Muscle layer of colon (tissue), 2 donors: Measurements from ENCODE around the gene KRTAP4-12.
"Not testable (repeated sequence)": the region's sequence is repeated elsewhere in the genome, so short reads cannot be mapped to it uniquely, and the experiment has no call there.

Experiments used
- H3K27ac ChIP-seq: one replicate; pipeline ENCODE4 v1.7.0; 2013; ENCODE audit warnings: low read depth, mild to moderate bottlenecking, low read length, moderate library complexity
- H3K27me3 ChIP-seq, 2 donors: one replicate each; pipeline ENCODE4 v1.7.0; 2013; ENCODE audit warnings: low read length in 2 of 2, mild to moderate bottlenecking in 2 of 2; ENCODE audit not compliant: insufficient read depth in 2 of 2, control insufficient read depth in 1 of 2
- H3K36me3 ChIP-seq: one replicate; pipeline ENCODE4 v1.7.0; 2013; ENCODE audit warnings: mild to moderate bottlenecking, low read length; ENCODE audit not compliant: insufficient read depth
- H3K4me1 ChIP-seq: one replicate; pipeline ENCODE4 v1.7.0; 2013; ENCODE audit warnings: mild to moderate bottlenecking, low read length; ENCODE audit not compliant: insufficient read depth
- H3K4me3 ChIP-seq, 2 donors: one replicate each; pipeline ENCODE4 v1.7.0; 2013; ENCODE audit warnings: low read length in 2 of 2, low read depth in 1 of 2, mild to moderate bottlenecking in 1 of 2, moderate library complexity in 1 of 2
- H3K9ac ChIP-seq: one replicate; pipeline ENCODE4 v1.7.0; 2013; ENCODE audit warnings: low read length
- H3K9me3 ChIP-seq: one replicate; pipeline ENCODE4 v1.7.0; 2013; ENCODE audit warnings: mild to moderate bottlenecking, low read length
- donor health status: abdominal sarcoma.
- donor health status: Adenocarcinoma of cecum.

KRTAP4-12 gene

GRCh38 chr17:41104386-41105038, 19.5 kb downstream of the KRTAP4-12 start:
- not testable (repeated sequence) for H3K4me3 ChIP-seq, H3K36me3 ChIP-seq, H3K27ac ChIP-seq, H3K27me3 ChIP-seq, H3K4me1 ChIP-seq, H3K9ac ChIP-seq, H3K9me3 ChIP-seq

- no peaks in the 10 kb centered on the region for H3K27me3 ChIP-seq
- H3K9ac ChIP-seq, result no peak overlapping the region
- no peaks in the 10 kb centered on the region for H3K36me3 ChIP-seq
- H3K9me3 ChIP-seq, result no peaks in the 10 kb centered on the region
- H3K27ac ChIP-seq, result no peak overlapping the region
- H3K4me3 ChIP-seq, result no peak overlapping the region
- H3K4me1 ChIP-seq, result no peaks in the 10 kb centered on the region
Observed at GRCh38 chr17:41103896-41104295, 20.1 kb downstream of the KRTAP4-12 start.

- H3K27me3 ChIP-seq, result no peaks in the 10 kb centered on the region
- H3K4me3 ChIP-seq, result no peak within 1 kb of the TSS
- H3K4me1 ChIP-seq, result no peaks in the 10 kb centered on the region
- H3K36me3 ChIP-seq, result no peaks in the 10 kb centered on the region
- no peaks in the 10 kb centered on the region for H3K9me3 ChIP-seq
- no peak within 1 kb of the TSS for H3K9ac ChIP-seq
- no peak within 1 kb of the TSS for H3K27ac ChIP-seq
Observed at GRCh38 chr17:41101586-41102259, 22.3 kb downstream of the KRTAP4-12 start, which contains the start of gene KRTAP4-16. KRTAP4-16 (minus strand) TSS chr17:41102209; CDS start chr17:41102209, 0 bp downstream.

- not testable (repeated sequence) for H3K9ac ChIP-seq, H3K27ac ChIP-seq, H3K9me3 ChIP-seq, H3K36me3 ChIP-seq, H3K27me3 ChIP-seq, H3K4me3 ChIP-seq, H3K4me1 ChIP-seq
Observed at GRCh38 chr17:41099682-41100480, 24.1 kb downstream of the KRTAP4-12 start.

GRCh38 chr17:41098481-41098880, 25.5 kb downstream of the KRTAP4-12 start:
- Histone ChIP-seq H3K9ac (no peak overlapping the region), H3K27ac (no peak overlapping the region), H3K9me3 (no peaks in the 10 kb centered on the region), H3K4me3 (no peak overlapping the region), H3K4me1 (no peaks in the 10 kb centered on the region), H3K36me3 (no peaks in the 10 kb centered on the region), H3K27me3 (no peaks in the 10 kb centered on the region)

- Histone ChIP-seq H3K27me3 (no peaks in the 10 kb centered on the region), H3K36me3 (no peaks in the 10 kb centered on the region), H3K4me1 (no peaks in the 10 kb centered on the region), H3K9ac (no peak within 1 kb of the TSS), H3K4me3 (no peak within 1 kb of the TSS), H3K9me3 (no peaks in the 10 kb centered on the region), H3K27ac (no peak within 1 kb of the TSS)
Observed at GRCh38 chr17:41098042-41098441, 25.9 kb downstream of the KRTAP4-12 start, which contains the start of gene KRTAP4-8. KRTAP4-8 (minus strand) TSS chr17:41098142; CDS start chr17:41098084, 58 bp downstream.

- Histone ChIP-seq H3K27ac (no peak overlapping the region), H3K36me3 (no peaks in the 10 kb centered on the region), H3K9ac (no peak overlapping the region), H3K4me3 (no peak overlapping the region), H3K4me1 (no peaks in the 10 kb centered on the region), H3K27me3 (no peaks in the 10 kb centered on the region), H3K9me3 (no peaks in the 10 kb centered on the region)
Observed at GRCh38 chr17:41096055-41096454, 27.9 kb downstream of the KRTAP4-12 start.

GRCh38 chr17:41088760-41089352, 35.1 kb downstream of the KRTAP4-12 start:
- not testable (repeated sequence) for H3K27me3 ChIP-seq, H3K4me3 ChIP-seq, H3K9me3 ChIP-seq, H3K36me3 ChIP-seq, H3K4me1 ChIP-seq, H3K9ac ChIP-seq, H3K27ac ChIP-seq

- H3K27ac ChIP-seq, H3K4me3 ChIP-seq, H3K9me3 ChIP-seq, H3K27me3 ChIP-seq, H3K9ac ChIP-seq, H3K4me1 ChIP-seq, H3K36me3 ChIP-seq: not testable (repeated sequence)
Observed at GRCh38 chr17:41084100-41084856, 39.7 kb downstream of the KRTAP4-12 start, which contains the start of gene KRTAP4-7. KRTAP4-7 (plus strand) TSS chr17:41084150; CDS start chr17:41084207, 57 bp downstream.

- H3K36me3 ChIP-seq, H3K4me3 ChIP-seq, H3K27ac ChIP-seq, H3K4me1 ChIP-seq, H3K27me3 ChIP-seq, H3K9me3 ChIP-seq, H3K9ac ChIP-seq: not testable (repeated sequence)
Observed at GRCh38 chr17:41083427-41083826, 40.6 kb downstream of the KRTAP4-12 start.

GRCh38 chr17:41082626-41083025, 41.4 kb downstream of the KRTAP4-12 start:
- Histone ChIP-seq H3K36me3 (no peaks in the 10 kb centered on the region), H3K4me3 (no peak overlapping the region), H3K27me3 (no peaks in the 10 kb centered on the region), H3K9me3 (no peaks in the 10 kb centered on the region), H3K4me1 (no peaks in the 10 kb centered on the region), H3K27ac (no peak overlapping the region), H3K9ac (no peak overlapping the region)
